NCI-H2196 treated with DMSO at 0.1 percent for 48 hours (cell line): ENCODE results near the gene C15orf40.
A peak's percentile ranks its signal among the peaks of the same experiment; 100 is the strongest.

Source experiments
- DNase-seq: peaks from one replicate; lab custom pipeline; 2025; ENCODE audit not compliant: unreplicated experiment; lab: John Stamatoyannopoulos, UW

C15orf40 gene

DNA sequence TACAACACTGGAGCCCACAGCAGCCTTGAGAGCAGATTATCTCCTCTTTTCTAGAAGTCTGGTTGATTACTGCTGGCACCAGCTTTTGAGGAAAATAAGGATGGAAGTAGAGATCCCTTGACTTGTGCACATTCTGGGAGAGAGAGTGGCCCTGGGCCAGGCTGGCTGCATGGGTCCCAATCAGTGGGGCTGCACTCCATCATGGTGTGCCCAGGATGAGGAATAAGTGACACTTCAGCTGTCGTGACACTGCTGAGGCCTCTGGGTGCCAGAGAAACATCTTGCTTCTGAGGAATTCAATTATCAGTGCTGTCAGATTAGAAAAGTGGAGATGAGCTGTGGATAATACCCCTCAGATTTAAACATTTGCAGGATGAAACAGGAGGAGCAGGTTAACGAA is 16.4 kb downstream of the C15orf40 start:
- DNase-seq, result no peak

DNA sequence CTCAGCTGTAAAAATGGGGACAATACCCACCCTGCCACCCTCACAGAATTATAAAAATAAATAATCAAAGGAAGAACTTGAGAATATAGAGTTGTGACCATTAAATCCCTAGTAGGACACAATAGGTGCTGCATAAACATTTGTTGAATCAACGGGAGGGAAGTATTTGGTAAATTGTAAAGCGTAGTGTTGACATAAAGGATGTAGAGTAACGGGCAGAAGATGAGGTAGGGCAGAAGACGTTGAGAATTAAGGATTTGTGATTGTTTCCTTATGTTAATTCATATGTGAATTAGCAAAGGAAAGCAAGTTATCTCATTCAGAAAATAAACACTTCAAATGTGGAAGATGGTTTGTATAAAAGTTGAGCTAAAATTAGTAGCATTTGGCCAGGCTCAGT is 18.3 kb downstream of the C15orf40 start:
- no peak for DNase-seq

DNA sequence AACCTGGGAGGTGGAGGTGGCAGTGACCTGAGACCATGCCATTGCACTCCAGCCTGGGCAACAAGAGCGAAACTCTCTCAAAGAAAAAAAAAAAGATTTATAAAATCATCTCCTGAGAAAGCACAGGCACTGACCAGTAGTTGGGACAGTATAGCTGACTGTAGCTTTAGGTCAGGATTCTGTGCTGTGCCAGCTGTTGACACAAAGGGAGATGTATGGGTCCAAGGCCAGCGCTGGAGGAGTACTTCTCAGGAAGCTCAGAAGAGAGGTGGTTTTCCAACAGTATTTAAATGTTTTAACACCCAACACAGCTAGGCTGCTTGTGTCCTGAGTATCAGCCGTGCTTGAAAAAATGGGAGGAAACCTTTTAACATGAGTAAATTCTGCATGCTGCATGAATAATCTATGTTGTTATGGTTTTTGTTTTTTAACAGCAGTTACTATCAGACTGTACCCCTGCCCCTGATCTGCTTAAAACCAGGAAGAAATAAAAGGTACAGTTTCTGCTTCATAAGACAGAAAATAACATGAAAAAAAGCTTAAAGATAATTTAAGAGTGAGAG is 18.9 kb downstream of the C15orf40 start:
- DNase-seq, result no peak

DNA sequence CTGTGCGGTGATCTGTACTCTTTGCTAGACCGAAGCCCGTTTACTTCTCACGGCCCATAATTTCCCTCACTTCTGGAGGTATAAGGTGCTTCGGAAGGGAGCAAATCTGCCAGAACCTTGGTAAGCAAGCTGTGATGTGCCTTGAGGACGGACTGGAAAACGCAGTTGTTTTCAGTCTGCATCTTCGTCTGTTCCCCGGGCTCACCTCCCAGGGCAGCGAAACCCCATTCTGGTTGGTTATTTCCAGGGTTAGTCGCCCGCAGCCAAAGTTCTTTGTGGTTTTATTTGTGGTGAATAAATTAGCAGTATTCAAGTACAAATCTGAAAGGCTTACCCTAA is 25.0 kb downstream of the C15orf40 start:
- DNase-seq, result no peak

DNA sequence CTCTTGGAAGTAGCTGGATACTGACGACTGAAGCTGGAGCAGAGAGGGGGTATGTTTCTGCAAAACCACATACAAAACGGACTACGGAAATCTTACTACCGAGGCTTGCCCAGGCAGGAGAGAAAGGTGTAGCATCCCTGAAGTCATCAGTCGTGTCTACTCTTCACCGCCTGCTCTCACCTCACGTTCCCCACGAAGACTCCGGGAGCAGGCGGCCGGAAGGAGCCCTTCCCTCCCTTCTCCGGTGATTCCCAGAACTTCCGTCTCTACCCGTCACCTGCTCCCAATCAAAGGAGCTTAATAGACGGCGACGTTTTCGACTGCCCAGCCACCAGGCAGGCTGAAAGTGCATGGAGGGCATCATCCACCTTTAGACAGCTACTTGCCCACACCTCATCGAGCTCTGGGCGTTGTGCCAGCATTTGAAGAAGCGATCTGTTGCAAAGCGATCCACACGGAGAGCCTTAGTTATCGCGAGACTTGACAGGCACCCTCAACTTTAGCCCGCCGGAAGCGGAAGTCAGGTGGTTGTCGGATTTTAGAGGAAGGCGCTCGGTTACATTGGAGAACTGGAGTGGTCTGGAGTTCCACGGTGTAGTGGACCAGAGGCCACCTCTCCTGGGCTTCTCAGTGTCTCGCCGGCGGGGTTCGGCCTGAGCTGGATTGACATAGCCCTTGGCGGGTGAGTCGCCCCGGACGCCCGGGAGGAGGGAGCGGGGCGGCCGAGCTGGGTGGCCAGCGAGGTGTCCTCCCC is 25.6 kb downstream of the C15orf40 start, which contains the start of gene RAMAC:
Gene RAMAC, plus strand, starts transcription at position 523 of the 754 bp plus-strand sequence. CDS start 2,809 bp downstream, outside the sequence.
- peak; percentile 70 for DNase-seq

DNA sequence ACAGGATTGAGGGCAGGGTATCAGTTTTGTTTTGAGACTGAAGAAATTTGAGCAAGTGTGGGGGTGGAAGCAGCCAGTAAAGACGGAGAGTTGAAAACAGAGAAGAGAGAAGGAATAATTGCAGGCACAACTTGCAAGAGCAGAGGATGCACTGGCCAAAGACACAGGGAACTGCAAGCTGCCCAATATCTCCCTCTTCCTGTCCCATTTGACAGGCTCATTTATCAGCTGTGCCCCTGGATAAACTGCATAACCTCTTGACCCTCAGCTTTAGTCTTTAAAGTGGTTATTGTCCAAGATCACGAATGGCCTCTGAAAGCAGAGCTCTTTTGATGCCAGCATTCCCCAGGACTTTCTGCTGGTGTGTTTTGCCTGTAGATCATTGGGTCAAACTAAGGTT is 30.5 kb downstream of the C15orf40 start:
- no peak for DNase-seq

DNA sequence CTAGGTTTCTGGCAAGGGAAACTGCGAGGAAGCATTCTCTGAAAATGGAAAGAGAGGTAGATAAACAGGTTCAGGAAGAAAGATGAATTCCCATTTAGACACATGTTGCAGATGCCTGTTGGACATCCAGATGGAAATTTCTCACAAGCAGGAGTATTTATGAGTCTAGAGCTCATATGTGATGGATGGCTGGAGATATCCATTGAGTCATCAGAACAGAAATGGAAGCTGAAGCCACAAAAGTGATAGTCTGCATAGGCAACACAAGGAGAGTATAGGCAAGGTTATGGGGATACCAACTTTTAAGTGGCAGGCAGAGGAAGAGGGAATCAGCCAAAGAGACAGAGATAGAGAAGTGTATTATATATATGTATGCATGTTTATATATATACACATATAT is 31.7 kb downstream of the C15orf40 start:
- DNase-seq, result no peak

DNA sequence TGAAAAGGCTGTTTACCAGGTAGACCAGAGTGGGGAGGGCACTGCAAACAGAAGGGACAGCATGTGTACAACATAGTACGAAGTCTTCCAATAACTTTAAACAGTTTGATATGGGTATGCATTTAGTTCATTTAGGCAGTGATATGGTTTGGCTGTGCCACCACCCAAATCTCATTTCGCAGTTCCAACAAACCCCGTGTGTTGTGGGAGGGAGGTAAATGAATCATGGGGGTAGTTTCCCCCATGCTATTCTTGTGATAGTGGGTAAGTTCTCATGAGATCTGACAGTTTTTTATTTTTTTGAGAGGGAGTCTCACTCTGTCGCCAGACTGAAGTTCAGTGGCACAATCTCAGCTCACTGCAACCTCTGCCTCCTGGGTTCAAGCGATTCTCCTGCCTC is 33.0 kb downstream of the C15orf40 start:
- no peak for DNase-seq

DNA sequence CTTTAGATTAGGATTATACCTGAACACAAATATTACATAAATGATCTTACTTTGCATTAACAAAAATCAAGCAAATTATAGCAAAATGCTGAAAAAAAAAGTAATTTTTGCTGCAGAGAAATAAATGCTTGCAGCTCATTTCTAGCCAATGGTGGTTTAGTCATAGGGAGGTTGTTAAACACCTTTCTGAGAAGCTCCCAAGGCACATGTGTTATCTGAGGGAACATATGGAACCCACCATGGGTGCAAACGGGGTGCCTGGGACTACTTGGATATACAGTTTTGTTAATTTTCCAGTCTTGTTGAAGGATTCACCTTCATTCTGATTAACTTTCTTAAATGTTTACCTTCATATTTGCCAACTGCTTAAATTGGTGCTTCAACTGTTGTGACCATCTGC is 34.4 kb downstream of the C15orf40 start:
- DNase-seq, result no peak

DNA sequence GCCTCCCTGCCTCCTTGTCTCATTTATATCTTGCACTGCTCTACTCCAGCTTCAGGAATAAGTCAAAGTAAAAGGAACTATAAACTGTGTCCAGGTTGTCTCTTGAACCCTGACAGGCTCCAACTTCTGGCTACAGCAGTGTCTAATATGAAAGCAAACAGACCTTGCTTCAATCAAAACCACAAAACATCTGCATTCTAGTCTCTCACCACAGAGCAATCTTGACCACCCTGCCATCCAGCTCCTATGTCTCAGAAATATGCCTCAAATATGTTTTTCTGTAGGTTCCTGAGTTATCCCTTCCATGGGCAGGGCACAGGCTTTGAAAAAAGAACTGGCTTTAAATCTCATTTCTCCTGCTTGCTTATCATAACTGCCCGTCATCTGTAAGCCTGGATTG is 38.4 kb downstream of the C15orf40 start:
- DNase-seq, result no peak

DNA sequence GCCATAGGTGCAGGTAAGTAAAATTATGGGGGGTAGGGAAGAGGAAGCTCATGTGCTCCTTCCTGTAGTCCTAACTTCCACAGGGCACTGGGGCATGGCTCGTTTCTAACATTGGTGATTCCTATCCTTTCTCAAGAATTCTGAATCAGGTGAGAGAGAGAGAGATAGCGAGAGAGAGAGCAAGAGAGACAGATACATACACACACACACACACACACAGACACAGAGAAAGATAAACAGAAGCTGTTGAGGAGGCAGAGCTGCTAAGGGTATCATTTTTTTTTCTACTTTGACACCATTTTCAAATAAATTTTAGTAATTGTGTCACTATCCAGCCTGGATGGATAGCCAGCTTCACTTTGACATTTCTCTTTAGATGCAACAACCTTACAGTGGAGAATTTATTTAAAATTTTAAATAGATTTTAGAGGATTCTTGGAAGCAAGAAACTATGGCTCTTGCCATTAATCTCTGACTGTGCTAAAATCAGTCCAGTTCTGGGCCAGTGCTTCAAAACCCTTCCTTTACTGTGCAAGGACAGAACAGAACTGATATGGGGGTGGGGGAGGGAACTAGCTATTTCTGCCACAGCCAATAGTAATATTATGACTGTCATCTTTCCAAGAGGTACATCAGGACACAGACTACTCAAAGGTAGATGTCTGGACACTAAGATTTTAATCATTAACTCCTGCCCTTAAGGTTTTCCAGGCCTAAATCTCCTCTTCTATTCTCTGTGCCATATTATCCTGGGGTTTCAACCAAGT is 40.0 kb downstream of the C15orf40 start:
- no peak for DNase-seq

DNA sequence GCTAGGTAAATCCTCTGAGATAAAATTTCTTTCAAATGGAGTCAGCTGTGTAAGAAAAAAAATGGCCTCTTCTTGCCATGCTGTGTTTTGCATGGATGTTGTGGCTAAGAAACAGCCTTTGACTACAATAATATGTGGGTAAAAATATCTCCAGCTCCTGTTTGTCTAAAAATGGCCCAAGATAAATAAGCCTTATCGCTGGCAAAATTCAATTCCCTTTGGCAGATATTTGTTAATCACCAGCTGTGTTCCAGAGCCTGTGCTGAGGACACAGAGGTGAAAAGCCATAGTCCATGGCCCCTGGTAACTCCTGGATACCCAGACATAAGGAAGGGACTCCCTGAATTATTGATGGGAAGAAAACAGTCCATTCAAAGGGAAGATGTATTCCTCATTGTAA is 40.7 kb downstream of the C15orf40 start:
- DNase-seq, result no peak

DNA sequence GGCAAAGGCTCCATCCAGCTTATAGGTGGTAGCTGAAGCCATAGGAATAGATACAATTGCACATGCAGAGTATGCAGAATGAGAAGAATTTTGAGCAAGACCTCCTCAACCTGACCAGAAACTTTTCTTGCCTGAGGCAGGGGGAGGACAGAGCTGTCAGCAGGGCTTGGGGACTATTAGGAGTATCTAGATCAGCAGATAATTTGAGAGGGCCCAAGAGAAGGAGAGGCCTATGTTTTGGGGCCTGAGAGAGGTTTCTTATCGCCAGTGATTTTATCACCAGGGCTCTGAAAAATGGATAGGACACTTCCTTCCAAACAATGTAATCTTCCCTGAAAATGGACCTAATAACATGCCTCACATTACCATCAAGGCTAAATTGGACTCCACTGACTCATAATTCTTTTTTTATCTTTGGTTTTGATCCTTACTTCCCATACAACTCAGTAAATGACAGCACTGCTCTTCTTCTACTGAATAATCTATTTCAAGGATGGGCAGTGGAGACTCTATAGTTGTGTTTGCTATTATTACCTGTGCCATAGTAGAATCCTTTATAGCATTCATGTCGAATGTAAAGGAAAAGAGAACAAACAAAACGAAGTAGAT is 41.3 kb downstream of the C15orf40 start:
- DNase-seq, result no peak

DNA sequence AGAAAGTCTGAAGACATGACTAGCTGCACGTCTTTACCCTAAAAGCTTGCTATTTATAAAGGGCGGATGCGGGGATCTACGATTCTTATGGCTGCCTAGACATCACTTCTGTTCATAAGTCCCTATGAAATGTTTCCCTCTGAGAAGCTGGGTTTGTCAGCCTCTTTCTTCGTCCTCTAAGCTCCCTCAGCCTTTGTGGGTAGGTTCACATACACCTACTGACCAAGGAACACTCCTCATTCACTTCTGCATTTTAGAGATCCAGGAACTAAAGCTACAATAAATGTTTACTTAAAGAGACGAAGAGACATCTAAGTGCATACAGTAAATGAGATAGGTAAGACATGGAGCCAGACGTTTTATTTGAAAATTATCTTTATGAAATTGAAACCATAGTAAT is 42.1 kb downstream of the C15orf40 start:
- DNase-seq, result no peak

DNA sequence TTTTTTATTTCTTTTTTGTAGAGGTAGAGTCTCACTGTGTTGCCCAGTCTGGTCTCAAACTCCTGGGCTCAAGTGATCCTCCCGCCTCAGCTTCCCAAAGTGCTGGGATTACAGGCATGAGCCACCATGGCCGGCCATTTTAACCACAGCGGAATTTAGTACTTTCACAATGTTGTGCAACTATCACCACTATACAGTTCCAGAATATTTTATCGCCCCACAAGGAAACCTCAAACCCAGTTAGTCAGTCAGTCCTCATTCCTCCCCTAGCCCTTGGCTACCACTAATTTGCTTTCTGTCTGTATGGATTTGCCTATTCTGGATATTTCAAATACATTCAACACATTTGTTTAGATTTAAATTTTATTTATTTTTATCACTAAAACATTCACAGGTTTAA is 43.4 kb downstream of the C15orf40 start:
- DNase-seq, result no peak

DNA sequence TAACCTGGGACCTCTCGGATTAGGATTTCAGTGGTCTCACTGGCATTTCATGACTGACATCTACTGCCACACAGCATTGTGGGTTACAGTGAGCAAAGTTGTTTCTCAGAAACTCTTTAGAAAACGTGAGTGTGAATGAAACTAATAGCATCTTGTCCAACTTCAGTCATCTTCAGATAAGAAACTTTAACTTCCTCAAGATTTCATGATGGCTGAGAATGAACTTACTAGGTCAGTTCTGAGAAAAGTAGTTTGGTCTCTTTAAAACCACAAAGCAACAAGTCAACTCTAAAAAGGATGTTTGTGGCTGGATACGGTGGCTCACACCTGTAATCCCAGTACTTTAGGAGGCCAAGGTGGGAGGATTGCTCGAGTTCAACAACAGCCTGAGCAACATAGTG is 44.8 kb downstream of the C15orf40 start:
- no peak for DNase-seq

DNA sequence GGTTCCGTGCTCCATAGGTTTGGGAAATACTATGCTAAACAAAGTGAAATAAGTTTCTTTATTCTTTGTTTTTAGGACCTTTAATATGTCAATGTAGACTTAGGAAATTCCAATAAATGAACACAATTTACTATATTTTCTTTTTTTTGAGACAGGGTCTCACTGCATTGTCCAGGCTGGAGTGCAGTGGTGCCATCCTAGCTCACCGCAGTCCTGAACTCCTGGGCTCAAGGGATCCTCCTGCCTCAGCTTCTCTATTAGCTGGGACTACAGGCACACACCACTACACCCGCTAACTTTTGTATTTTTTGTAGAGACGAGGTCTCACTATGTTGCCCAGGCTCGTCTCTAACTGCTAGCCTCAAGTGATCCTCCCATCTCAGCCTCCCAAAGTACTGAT is 46.5 kb downstream of the C15orf40 start:
- no peak for DNase-seq

DNA sequence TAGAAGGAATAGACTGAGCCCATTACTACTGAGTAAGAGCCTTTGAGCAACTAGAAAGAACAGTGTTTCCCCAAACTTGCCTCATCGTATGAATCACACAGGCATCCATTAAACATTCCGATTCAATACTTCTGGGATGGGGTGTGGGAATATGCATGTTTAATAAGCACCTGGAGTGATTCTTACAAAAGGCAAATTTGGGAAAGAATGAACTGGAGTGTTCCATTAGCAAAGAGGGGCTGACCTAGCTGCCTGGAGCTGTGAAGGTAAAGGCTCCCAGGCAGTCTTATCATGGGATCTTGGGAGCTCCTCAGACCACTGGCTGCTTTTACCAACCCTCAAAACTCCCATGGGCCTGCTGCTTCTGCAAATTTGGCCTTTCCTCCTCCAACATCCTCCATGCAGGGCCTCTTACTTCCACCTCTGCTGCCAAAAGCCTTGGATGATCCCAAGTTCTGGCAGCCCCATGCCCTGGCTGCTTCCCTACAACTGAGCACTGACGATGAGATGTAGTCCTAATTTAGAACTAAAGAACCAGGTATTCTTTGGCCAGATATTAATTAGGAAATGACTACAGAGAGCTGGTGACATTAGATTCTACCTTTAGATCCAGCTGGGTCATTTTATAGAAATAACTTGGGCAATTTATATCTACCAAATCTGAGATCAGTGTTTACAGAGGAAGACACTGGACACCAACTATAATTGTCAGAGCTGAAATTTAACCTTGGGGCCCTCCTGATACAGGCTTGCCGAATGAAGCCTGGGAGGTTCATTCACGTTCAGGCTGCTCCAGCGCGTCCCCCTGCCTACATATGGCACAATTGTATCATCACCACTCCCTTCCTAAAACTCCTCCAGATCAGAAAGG is 47.7 kb downstream of the C15orf40 start:
- DNase-seq, result no peak

DNA sequence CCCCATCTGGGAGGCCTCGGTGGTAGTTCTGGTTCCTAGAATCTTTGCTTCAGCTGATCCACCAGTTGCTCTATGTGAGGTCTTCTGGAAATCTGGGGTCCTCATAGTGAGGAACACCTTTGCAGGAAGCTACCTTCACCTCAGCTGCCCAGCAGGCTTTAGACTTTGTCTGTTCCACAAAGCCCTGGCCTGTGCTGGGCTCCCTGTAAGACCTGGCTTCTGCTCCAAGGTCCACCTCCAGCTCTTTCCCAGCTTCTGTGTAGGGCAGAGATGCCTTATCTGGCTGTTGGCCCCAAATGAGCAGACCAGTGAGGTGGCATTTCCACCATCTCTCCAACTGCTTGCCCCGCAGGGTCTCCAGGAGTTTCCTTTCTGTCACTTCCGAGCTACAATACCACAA is 50.7 kb downstream of the C15orf40 start:
- DNase-seq, result no peak

DNA sequence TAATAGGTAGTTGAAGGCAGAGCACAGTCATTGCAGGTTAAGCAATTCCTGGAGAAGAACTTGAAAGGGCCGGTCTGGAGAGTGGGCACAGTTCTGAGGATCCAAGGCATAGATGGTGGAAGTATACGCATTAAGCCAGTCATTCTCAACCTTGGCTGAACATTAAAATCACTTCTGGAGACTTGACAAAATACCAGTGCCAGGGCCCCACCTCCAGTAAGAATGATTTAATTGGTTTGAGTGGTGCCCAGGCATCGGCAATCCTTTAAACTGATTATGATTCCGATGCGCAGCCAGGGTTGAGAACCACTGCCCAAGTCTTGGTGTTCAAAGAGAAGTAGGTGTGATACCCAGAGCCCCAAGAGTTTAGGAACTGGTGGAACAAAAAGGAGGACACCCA is 52.0 kb downstream of the C15orf40 start:
- DNase-seq, result no peak

DNA sequence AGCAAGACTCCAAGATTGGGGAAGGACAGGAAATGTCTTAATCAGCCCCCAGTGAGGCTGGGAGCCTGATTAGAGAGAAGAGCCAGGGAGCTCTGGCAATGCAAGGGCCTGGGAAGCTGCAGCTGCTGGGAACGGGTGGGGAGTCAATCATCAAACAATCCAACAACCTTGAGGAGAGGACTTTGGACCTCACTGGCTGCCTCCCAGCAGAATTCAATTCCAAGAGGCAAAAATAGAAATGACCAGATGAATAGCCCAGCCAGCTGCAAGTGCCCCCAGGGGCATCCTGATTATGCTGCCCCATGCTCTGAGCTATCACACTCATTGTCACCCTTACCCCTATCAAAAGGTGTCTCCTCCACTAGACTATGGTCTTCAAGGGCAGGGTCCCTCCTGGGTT is 52.8 kb downstream of the C15orf40 start:
- no peak for DNase-seq
